Heart right ventricle (tissue), 16 donors: ENCODE data around the gene CNOT6L. TPM values are rescaled to one million over a fixed set of nuclear protein-coding genes. Genes with fewer than 3 reads are reported as not detected.
"Not testable (repeated sequence)": the region's sequence is repeated elsewhere in the genome, so short reads cannot be mapped to it uniquely, and the experiment has no call there.

ENCODE experiments used
- ATAC-seq, 8 donors: fragments of 200-7000 bp; cut with Tn5 transposase; one replicate each; pipeline ENCODE4 v1.9.1; 2020; ENCODE audit warnings: mild to moderate bottlenecking in 8 of 8, moderate library complexity in 8 of 8, moderate number of reproducible peaks in 1 of 8
- DNase-seq, 2 donors: peaks; one replicate each; pipeline ENCODE4 v3.0.0-alpha.2; 2020
- H3K27ac ChIP-seq, 10 donors: fragments of 200-600 bp; sonication (generic) in 2 of 10; one replicate each; pipeline versions ENCODE4 v1.5.0 to v1.8.0; 2020 to 2022; ENCODE audit warnings: mild to moderate bottlenecking in 3 of 10
- H3K27me3 ChIP-seq, 7 donors: fragments of 200-600 bp; one replicate each; pipeline ENCODE4 v1.8.0; 2021 to 2022; ENCODE audit warnings: mild to moderate bottlenecking in 2 of 7
- H3K36me3 ChIP-seq, 9 donors: fragments of 200-600 bp; sonication (generic) in 1 of 9; one replicate each; pipeline versions ENCODE4 v1.5.0 to v1.8.0; 2020 to 2022; ENCODE audit warnings: mild to moderate bottlenecking in 2 of 9
- H3K4me1 ChIP-seq, 9 donors: fragments of 200-600 bp; sonication (generic) in 1 of 9; one replicate each; pipeline versions ENCODE4 v1.5.0 to v1.8.0; 2020 to 2022; ENCODE audit warnings: mild to moderate bottlenecking in 4 of 9
- H3K4me3 ChIP-seq, 10 donors: fragments of 200-600 bp; sonication (generic) in 2 of 10; one replicate each; pipeline versions ENCODE4 v1.5.0 to v1.8.0; 2020 to 2022; ENCODE audit warnings: mild to moderate bottlenecking in 7 of 10, moderate library complexity in 2 of 10
- H3K9me3 ChIP-seq, 11 donors: fragments of 200-600 bp in 10 of 11; sonication (generic) in 2 of 11; one replicate each; pipeline versions ENCODE4 v1.5.0 to v1.8.0; 2013 to 2022; ENCODE audit warnings: mild to moderate bottlenecking in 2 of 11, control low read depth in 1 of 11, moderate library complexity in 1 of 11
- WGBS, 2 donors: extraction: QIAGEN DNeasy Blood & Tissue Kit; methylation state at CpG; one replicate each; pipeline ENCODE4 v1.1.7; 2013; ENCODE audit warnings: inconsistent platforms in 1 of 2; 5-methylcytosine and 5-hydroxymethylcytosine counted together
- intact Hi-C, 10 donors: fragments of 100-400 bp; cut with DNase I; formaldehyde crosslinking; loops; one replicate each; pipeline versions ENCODE4 v1.11.1 to v1.14.2; 2022
- polyA plus RNA-seq, 2 donors: library from polyadenylated mRNA; stranded (reverse); fragments of 200-250 nt; gene quantifications; one replicate each; pipeline ENCODE4 v1.2.3, GENCODE V29; 2013
- total RNA-seq, 10 donors: library from RNA; stranded (reverse); fragmentation: NEBNext Ultra II Directional in 3 of 10; extraction: Animal tissue kit (Norgen Biotek cat#: 25700) in 3 of 10; gene quantifications; one replicate each; pipeline versions ENCODE4 v1.2.1 to v1.2.4, GENCODE V29; 2021 to 2023
- TF ChIP-seq, protein P1 (sequence below), 9 donors: fragments of 200-600 bp; sonication (generic) in 2 of 9; IDR thresholded peaks; one replicate each; pipeline versions ENCODE4 v1.5.0 to v1.8.0; 2021 to 2022; ENCODE audit warnings: antibody characterized with exemption in 9 of 9, mild to moderate bottlenecking in 5 of 9, moderate library complexity in 1 of 9
- donor health status: Arrhythmogenic right ventricular cardiomyopathy.
- donor health status: ischemic (EF 13 %, LVEDD 7.1; RV severe dilation, severe dysfunction).
- donor health status: healthy with polysubstance abuse.
- donor health status: DM: no; HTN: yes; CAD: no.
- donor health status: DM: no; HTN: no; CAD: no.
- donor health status: ischemic (EF 25% LVEDD 6.9; RV normal size, moderate dysfunction).
- donor health status: ischemic (EF 25% LVEDD 5.7; RV mildly dilated, moderate dysfunction).
- donor health status: healthy.
- donor health status: DM: yes; HTN: yes; CAD: no.
- donor health status: Ischemic cardiomyopathy.
- donor health status: ischemic (EF 35%, LVEDD 5.7; RV mildly dilated, moderate dysfunction).
- donor health status: nonischemic (EF 11% LVEDD 7.7; RV severe dilation, severe dysfunction).
- donor health status: DM: yes; HTN: yes; CAD: no.
- donor health status: PGD.
- donor health status: ischemic (EF 29% LVEDD 5.4; RV normal size, mild dysfunction).
- donor health status: nonischemic (EF 23%, LVEDD 6.1; RV moderate dilation, normal function).

The CNOT6L gene
- total and polyA plus RNA-seq, 12 donors: 3.2 to 32.2 (median 23.2) TPM

DNA sequence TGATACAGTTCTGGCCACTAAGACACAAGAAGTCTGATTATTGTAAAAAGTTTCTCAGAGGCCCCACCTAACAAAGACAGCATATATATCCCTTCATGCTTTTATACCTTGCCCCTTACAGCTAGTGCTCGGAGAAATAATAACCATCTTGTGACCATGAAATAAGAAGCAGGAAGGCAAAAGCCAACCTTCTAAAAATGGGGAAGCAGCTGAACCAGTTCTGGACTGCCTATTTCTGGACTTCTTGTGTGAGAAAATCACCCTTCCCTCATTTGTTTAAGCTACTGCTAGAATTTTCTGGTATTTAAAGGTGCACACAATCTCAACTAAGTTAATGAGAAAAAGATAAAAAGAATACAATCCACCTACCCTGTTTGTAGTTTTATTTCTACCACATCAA lies 87.5 kb downstream of the CNOT6L start:
- TF ChIP-seq, protein P1, sequence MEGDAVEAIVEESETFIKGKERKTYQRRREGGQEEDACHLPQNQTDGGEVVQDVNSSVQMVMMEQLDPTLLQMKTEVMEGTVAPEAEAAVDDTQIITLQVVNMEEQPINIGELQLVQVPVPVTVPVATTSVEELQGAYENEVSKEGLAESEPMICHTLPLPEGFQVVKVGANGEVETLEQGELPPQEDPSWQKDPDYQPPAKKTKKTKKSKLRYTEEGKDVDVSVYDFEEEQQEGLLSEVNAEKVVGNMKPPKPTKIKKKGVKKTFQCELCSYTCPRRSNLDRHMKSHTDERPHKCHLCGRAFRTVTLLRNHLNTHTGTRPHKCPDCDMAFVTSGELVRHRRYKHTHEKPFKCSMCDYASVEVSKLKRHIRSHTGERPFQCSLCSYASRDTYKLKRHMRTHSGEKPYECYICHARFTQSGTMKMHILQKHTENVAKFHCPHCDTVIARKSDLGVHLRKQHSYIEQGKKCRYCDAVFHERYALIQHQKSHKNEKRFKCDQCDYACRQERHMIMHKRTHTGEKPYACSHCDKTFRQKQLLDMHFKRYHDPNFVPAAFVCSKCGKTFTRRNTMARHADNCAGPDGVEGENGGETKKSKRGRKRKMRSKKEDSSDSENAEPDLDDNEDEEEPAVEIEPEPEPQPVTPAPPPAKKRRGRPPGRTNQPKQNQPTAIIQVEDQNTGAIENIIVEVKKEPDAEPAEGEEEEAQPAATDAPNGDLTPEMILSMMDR (IDR thresholded peaks at IDR 0.05): no peak
- WGBS, 2 donors: 81 to 88% methylated on average over 1 of the region's 1 CpG
- intact Hi-C loops: loop anchor here in 1 of 10 donors (10.0 kb wide), 1 partner anchor 83 kb away; the partner anchor contains the start of gene CNOT6L
- DNase-seq (no peak), ATAC-seq (no peak)
- Histone ChIP-seq H3K36me3 (peaks cover 0 to 51% (median 12%) of the 10 kb centered on the region in 9 donors), H3K9me3 (no peaks in the 10 kb centered on the region), H3K4me3 (no peak overlapping the region), H3K27ac (no peak overlapping the region), H3K27me3 (no peaks in the 10 kb centered on the region), H3K4me1 (peaks cover 0 to 45% (median 21%) of the 10 kb centered on the region in 9 donors)

DNA sequence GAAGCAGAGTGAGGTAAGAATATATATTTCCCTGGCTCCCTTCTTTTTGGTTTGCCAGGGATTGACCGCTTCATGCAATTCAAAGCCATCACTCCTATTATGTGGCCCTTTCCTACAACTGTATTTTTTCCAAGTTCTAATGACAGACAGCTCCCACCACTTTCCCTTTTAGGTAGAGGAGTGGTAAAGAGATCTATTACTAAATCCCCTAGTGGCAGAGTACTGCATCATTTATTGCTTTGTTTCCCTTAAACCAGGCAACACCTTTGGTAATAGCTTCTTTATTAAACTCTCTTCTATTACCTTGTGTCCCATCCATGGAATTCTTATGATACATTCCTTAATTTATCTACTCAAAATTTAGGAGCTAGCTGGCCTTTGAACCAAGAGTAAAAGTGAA lies 90.7 kb downstream of the CNOT6L start:
- peaks cover 0 to 26% (median 15%) of the 10 kb centered on the region in 9 donors for H3K4me1 ChIP-seq
- TF ChIP-seq, protein P1 (IDR thresholded peaks at IDR 0.05): peak in 1 of 9 donors; percentile 14
- H3K27me3 ChIP-seq: no peaks in the 10 kb centered on the region
- DNase-seq: no peak
- no peak overlapping the region for H3K4me3 ChIP-seq
- no peaks in the 10 kb centered on the region for H3K9me3 ChIP-seq
- H3K36me3 ChIP-seq: peaks cover 0 to 82% (median 18%) of the 10 kb centered on the region in 9 donors
- 100% methylated on average over 1 of the region's 1 CpG for WGBS, 2 donors
- intact Hi-C loops: no loop called here
- H3K27ac ChIP-seq: no peak overlapping the region
- ATAC-seq: no peak

DNA sequence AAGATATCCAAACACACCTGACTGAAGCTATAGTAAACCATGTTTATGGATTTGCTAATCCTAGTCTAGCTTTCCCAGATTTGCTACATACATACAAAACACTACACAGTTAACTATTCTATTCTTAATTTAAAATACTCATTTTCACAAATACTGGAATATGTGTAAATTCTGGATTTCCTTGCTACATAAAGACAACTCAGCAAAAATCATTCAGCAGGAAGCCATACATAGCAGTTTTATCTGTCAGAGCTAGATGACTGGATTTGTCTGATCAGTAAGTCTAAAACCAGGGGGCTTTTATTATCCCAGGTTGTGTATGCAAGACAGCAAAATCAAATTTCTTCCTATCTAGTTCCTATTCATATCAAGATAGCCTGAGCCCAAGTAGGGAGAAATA lies 98.1 kb downstream of the CNOT6L start:
- peaks cover 0 to 92% (median 11%) of the 10 kb centered on the region in 9 donors for H3K36me3 ChIP-seq
- no peak overlapping the region for H3K4me3 ChIP-seq
- H3K27ac ChIP-seq: no peak overlapping the region
- TF ChIP-seq, protein P1 (IDR thresholded peaks at IDR 0.05): no peak
- no peaks in the 10 kb centered on the region for H3K4me1 ChIP-seq
- no peaks in the 10 kb centered on the region for H3K9me3 ChIP-seq
- no peak for DNase-seq
- intact Hi-C loops: no loop called here
- ATAC-seq: no peak
- H3K27me3 ChIP-seq: no peaks in the 10 kb centered on the region

DNA sequence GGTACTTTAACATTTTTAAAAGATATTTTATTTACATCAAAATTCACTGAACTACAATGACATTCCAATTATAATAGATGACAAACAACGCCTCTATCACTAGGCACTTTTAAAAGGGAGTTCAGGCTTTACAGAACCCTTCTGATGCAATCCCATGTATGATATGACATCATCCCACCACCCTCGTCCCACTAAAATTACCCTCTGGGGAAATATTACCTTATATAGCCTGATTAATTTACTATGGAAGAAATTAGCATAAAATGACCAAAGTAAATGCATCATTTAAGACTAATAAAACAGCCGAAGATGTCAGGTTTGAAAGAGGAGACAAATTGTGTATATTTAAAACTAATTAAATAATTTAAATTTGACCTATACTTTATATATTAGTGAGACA lies 100.7 kb downstream of the CNOT6L start:
- H3K27ac ChIP-seq, H3K9me3 ChIP-seq, H3K4me3 ChIP-seq, DNase-seq, H3K27me3 ChIP-seq, ATAC-seq, H3K4me1 ChIP-seq, intact Hi-C loops: not testable (repeated sequence)
- WGBS, 2 donors: 66% methylated on average over 2 of the region's 3 CpGs
- peaks cover 0 to 72% (median 8%) of the 10 kb centered on the region in 9 donors for H3K36me3 ChIP-seq

DNA sequence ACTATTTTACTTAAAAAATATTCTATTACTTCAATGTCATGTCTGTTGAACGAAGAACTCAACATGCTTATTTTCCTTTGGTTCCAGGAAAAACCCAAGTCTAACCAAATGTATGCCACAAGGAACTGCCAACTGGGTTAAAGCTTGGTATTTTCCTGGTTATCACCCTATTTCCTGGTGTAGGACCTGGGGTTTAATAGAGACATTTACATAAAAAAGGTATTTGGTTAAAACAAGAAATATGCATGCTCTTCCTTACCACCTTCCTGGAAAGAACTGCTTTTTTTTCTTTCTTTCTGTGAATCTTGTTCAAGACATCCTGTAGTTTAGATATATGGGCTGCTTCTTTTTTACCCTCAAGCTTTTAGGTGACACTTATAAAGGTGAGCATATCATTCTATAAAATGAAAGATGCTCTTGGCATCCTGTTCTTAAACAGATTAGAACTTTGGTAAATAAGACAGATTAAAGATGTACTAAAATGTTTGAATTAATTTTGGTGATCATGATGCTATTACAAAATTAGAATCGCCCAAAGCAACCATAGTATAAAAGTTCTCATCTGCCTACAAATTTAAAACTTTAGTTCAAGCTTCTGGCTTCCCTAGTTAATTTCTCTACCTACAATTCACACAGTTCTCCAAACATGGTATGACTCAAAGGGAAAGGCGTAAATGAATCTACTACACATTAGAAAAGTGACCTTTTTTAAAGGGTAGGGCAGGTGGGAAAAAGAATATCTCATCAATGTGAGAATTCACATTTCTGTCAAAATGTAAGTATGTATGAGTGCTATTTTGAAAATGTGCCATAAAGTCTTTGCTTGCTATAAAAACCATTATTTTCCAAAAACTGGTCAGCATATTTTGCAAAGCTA lies 103.5 kb downstream of the CNOT6L start:
- Histone ChIP-seq H3K36me3 (peaks cover 0 to 46% (median 6%) of the 10 kb centered on the region in 9 donors), H3K27me3 (no peaks in the 10 kb centered on the region), H3K4me3 (no peak overlapping the region), H3K9me3 (no peaks in the 10 kb centered on the region), H3K4me1 (no peaks in the 10 kb centered on the region), H3K27ac (no peak overlapping the region)
- no peak for DNase-seq
- 95 to 96% methylated on average over 3 of the region's 3 CpGs for WGBS, 2 donors
- no peak for ATAC-seq
- TF ChIP-seq, protein P1 (IDR thresholded peaks at IDR 0.05): no peak
- intact Hi-C loops: no loop called here
